Measurements from ENCODE around the gene RPP25.
"Not testable (repeated sequence)": the region's sequence is repeated elsewhere in the genome, so short reads cannot be mapped to it uniquely, and the experiment has no call there.

The RPP25 gene

DNA sequence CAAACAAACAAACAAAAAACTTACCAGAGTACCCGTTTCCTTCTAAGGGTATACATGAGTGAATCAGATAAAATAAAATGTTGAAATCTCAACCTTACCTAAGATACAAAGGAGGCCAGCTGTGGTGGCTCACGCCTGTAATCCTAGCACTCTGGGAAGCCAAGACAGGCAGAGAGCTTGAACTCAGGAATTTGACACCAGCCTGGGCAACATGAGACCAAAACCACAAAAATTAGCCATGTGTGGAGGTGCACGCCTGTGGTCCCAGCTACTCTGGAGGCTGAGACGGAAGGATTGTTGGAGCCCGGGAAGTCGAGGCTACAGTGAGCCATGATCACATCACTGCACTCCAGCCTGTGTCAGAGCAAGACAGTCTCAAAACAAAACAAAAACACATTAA is 38.9 kb downstream of the RPP25 start:
- no peak for DNase-seq (ENCODE audit: low spot score)

- not testable (repeated sequence) for DNase-seq (ENCODE audit: low spot score)
Observed at GRCh38 chr15:74913799-74914198, 42.8 kb downstream of the RPP25 start.

GRCh38 chr15:74913041-74913440 is 43.5 kb downstream of the RPP25 start:
- DNase-seq (ENCODE audit: low spot score), result no peak

DNA sequence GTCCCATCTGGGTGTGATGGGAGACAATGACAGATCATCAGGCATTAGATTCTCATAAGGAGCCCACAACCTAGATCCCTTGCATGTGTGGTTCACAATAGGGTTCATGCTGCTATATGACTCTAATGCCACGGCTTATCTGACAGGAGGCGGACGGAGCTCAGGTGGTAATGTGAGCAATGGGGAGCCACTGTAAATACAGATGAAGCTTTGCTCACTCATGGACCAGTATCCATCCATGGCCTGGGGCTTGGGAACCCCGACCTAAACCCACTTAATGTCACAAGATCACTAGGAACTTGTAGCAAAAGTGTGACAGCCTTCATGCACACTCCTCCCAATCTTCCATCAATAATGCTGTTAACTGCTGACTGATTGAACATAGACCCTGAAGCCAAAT is 47.9 kb downstream of the RPP25 start:
- DNase-seq (ENCODE audit: low spot score), result no peak

- no peak for DNase-seq (ENCODE audit: low spot score)
Observed at GRCh38 chr15:74907163-74907870, 49.3 kb downstream of the RPP25 start.

GRCh38 chr15:74906450-74907162 is 50.0 kb downstream of the RPP25 start, which contains the start of gene FAM219B:
Gene FAM219B, minus strand, starts transcription at chr15:74906851. Its CDS starts 51 bp downstream, at chr15:74906800.
- DNase-seq (ENCODE audit: low spot score), result peak; percentile 94

DNA sequence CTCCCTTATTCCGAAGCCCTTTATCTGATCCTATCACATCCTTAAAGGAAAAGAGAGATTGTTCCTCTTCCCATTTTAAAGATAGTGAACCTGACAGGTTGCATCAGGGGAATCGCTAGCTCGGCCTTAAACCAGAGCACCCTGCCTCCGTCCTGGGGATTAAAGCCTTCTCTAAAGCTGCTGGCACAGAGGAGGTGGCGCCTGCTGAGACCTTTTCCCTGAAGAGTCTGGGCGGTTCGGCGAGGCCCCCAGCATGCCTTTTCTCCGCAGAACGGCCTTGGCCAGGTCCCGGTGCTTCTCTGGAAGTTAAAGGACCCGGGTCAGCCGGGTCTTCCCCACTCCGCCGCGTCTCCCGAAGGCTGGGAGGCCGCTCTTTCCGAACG is 50.5 kb downstream of the RPP25 start:
- DNase-seq (ENCODE audit: low spot score), result no peak
